SK-N-SH treated with all-trans-retinoic acid at 6 μM for 48 hours (cell line): Measurements from ENCODE around the gene FRYL.

Experiments
- ARNTL ChIP-seq: fragments of 450-650 bp; formaldehyde crosslinking; IDR thresholded peaks from 2 replicates; pipeline ENCODE4 v1.5.0; 2020; ENCODE audit warnings: low read depth, mild to moderate bottlenecking, moderate library complexity, borderline replicate concordance
- GLIS3 ChIP-seq: fragments of 250-450 bp; sonication (Bioruptor Pico); IDR thresholded peaks from 2 replicates; pipeline ENCODE4 v1.5.0; 2020; ENCODE audit warnings: mild to moderate bottlenecking, moderate library complexity
- TCF4 ChIP-seq: fragments of 250-450 bp; sonication (Bioruptor Pico); IDR thresholded peaks from 2 replicates; pipeline ENCODE4 v1.8.0; 2021; ENCODE audit warnings: mild to moderate bottlenecking, moderate library complexity, borderline replicate concordance
- TOX ChIP-seq: fragments of 250-450 bp; sonication (Bioruptor Pico); IDR thresholded peaks from 2 replicates; pipeline ENCODE4 v1.8.0; 2021; ENCODE audit warnings: mild to moderate bottlenecking, moderate library complexity, borderline replicate concordance
- ZC3H10 ChIP-seq: fragments of 250-450 bp; sonication (Bioruptor Pico); IDR thresholded peaks from 2 replicates; pipeline ENCODE4 v1.5.1; 2021; ENCODE audit warnings: mild to moderate bottlenecking, moderate library complexity
- ZFP3 ChIP-seq: fragments of 250-450 bp; sonication (Bioruptor Pico); IDR thresholded peaks from 2 replicates; pipeline ENCODE4 v1.5.0; 2020; ENCODE audit warnings: mild to moderate bottlenecking, moderate library complexity
- ZFP30 ChIP-seq: fragments of 450-650 bp; formaldehyde crosslinking; IDR thresholded peaks from 2 replicates; pipeline ENCODE4 v1.5.0; 2022; ENCODE audit warnings: mild to moderate bottlenecking, moderate library complexity
- ZNF8 ChIP-seq: fragments of 450-650 bp; formaldehyde crosslinking; IDR thresholded peaks from 2 replicates; pipeline ENCODE4 v1.5.0; 2020; ENCODE audit warnings: mild to moderate bottlenecking, moderate library complexity
- TF ChIP-seq, protein P1 (sequence below): fragments of 250-450 bp; sonication (Bioruptor Pico); IDR thresholded peaks from 2 replicates; pipeline ENCODE4 v1.8.0; 2020; ENCODE audit warnings: mild to moderate bottlenecking, moderate library complexity, borderline replicate concordance
- TF ChIP-seq, protein P2 (sequence below): fragments of 250-450 bp; sonication (Bioruptor Pico); IDR thresholded peaks from 2 replicates; pipeline ENCODE4 v1.5.0; 2020; ENCODE audit warnings: mild to moderate bottlenecking, moderate library complexity
- TF ChIP-seq, protein P3 (sequence below): fragments of 250-450 bp; sonication (Bioruptor Pico); IDR thresholded peaks from 2 replicates; pipeline ENCODE4 v1.5.1; 2020; ENCODE audit warnings: low read depth, mild to moderate bottlenecking, moderate library complexity
- TF ChIP-seq, protein P4 (sequence below): fragments of 250-450 bp; sonication (Bioruptor Pico); IDR thresholded peaks from 2 replicates; pipeline ENCODE4 v1.5.1; 2021; ENCODE audit warnings: mild to moderate bottlenecking, moderate library complexity

DNA sequence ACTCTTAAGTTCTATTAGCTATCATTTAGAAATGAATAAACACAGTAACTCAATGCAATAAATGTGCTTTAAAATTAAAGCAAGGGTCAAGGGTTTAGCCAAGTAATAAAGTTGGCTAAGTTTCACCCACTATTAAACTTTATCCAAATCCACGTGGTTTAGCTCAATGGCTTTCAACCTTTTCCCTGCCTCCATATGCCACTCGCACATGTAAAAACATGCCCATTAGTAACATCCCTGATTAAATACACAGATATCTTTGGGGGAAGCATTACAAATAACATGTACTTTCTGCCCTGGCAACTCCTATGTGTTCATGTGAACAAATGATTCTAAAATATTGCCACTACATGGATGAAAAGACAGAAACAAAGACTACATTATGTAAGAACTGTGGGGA, 159.2 kb downstream of the FRYL start:
- TF ChIP-seq, protein P1, sequence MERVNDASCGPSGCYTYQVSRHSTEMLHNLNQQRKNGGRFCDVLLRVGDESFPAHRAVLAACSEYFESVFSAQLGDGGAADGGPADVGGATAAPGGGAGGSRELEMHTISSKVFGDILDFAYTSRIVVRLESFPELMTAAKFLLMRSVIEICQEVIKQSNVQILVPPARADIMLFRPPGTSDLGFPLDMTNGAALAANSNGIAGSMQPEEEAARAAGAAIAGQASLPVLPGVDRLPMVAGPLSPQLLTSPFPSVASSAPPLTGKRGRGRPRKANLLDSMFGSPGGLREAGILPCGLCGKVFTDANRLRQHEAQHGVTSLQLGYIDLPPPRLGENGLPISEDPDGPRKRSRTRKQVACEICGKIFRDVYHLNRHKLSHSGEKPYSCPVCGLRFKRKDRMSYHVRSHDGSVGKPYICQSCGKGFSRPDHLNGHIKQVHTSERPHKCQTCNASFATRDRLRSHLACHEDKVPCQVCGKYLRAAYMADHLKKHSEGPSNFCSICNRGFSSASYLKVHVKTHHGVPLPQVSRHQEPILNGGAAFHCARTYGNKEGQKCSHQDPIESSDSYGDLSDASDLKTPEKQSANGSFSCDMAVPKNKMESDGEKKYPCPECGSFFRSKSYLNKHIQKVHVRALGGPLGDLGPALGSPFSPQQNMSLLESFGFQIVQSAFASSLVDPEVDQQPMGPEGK (CRISPR knock-in tag) = no peak
- no peak for TF ChIP-seq ZFP3 (CRISPR knock-in tag)
- TF ChIP-seq, protein P2, sequence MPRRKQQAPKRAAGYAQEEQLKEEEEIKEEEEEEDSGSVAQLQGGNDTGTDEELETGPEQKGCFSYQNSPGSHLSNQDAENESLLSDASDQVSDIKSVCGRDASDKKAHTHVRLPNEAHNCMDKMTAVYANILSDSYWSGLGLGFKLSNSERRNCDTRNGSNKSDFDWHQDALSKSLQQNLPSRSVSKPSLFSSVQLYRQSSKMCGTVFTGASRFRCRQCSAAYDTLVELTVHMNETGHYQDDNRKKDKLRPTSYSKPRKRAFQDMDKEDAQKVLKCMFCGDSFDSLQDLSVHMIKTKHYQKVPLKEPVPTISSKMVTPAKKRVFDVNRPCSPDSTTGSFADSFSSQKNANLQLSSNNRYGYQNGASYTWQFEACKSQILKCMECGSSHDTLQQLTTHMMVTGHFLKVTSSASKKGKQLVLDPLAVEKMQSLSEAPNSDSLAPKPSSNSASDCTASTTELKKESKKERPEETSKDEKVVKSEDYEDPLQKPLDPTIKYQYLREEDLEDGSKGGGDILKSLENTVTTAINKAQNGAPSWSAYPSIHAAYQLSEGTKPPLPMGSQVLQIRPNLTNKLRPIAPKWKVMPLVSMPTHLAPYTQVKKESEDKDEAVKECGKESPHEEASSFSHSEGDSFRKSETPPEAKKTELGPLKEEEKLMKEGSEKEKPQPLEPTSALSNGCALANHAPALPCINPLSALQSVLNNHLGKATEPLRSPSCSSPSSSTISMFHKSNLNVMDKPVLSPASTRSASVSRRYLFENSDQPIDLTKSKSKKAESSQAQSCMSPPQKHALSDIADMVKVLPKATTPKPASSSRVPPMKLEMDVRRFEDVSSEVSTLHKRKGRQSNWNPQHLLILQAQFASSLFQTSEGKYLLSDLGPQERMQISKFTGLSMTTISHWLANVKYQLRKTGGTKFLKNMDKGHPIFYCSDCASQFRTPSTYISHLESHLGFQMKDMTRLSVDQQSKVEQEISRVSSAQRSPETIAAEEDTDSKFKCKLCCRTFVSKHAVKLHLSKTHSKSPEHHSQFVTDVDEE (CRISPR knock-in tag) = no peak
- TF ChIP-seq ZFP30 = no peak
- TF ChIP-seq ARNTL (CRISPR knock-in tag) = no peak
- TF ChIP-seq, protein P3, sequence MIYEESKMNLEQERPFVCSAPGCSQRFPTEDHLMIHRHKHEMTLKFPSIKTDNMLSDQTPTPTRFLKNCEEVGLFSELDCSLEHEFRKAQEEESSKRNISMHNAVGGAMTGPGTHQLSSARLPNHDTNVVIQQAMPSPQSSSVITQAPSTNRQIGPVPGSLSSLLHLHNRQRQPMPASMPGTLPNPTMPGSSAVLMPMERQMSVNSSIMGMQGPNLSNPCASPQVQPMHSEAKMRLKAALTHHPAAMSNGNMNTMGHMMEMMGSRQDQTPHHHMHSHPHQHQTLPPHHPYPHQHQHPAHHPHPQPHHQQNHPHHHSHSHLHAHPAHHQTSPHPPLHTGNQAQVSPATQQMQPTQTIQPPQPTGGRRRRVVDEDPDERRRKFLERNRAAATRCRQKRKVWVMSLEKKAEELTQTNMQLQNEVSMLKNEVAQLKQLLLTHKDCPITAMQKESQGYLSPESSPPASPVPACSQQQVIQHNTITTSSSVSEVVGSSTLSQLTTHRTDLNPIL (CRISPR knock-in tag) = no peak
- TF ChIP-seq, protein P4, sequence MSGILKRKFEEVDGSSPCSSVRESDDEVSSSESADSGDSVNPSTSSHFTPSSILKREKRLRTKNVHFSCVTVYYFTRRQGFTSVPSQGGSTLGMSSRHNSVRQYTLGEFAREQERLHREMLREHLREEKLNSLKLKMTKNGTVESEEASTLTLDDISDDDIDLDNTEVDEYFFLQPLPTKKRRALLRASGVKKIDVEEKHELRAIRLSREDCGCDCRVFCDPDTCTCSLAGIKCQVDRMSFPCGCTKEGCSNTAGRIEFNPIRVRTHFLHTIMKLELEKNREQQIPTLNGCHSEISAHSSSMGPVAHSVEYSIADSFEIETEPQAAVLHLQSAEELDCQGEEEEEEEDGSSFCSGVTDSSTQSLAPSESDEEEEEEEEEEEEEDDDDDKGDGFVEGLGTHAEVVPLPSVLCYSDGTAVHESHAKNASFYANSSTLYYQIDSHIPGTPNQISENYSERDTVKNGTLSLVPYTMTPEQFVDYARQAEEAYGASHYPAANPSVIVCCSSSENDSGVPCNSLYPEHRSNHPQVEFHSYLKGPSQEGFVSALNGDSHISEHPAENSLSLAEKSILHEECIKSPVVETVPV (CRISPR knock-in tag) = no peak
- no peak for TF ChIP-seq ZNF8
- TF ChIP-seq GLIS3 = no peak
- no peak for TF ChIP-seq ZC3H10 (CRISPR knock-in tag)
- TF ChIP-seq TCF4 (CRISPR knock-in tag) = no peak
- no peak for TF ChIP-seq TOX (CRISPR knock-in tag)
